GM21447 (cell line): Measurements from ENCODE around the gene CD46.
"Not testable (repeated sequence)": the region's sequence is repeated elsewhere in the genome, so short reads cannot be mapped to it uniquely, and the experiment has no call there.

Source experiments
- ATAC-seq: cut with Tn5 transposase; IDR thresholded peaks from one replicate; pipeline ENCODE4 v1.9.1; 2021; ENCODE audit not compliant: unreplicated experiment

CD46 gene

GRCh38 chr1:207751790-207752455 is at the start of gene CD46:
Gene CD46, plus strand, starts transcription at chr1:207752054. Its CDS starts 159 bp downstream, at chr1:207752213.
- peak; percentile 94 for ATAC-seq

- no peak for ATAC-seq
Measured at GRCh38 chr1:207702317-207702716, 49.5 kb upstream of the CD46 start.

GRCh38 chr1:207703712-207704111 is 48.1 kb upstream of the CD46 start:
- no peak for ATAC-seq

DNA sequence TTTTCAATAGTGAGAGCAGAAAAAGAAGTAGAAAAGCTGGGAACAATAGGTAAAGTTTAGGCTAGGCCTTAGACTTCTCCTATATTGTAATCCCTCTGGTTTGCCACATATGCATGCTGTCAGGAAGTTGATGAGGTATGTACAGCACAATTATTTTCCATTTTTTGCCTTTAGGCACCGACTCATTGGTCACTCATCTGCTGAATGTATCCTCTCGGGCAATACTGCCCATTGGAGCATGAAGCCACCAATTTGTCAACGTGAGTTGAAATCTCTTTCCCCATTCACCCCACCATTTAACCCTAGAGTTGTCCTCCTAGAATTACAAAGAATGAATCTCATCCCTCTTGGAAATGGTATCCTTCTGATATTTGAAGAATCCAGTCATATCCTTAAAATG is 43.9 kb upstream of the CD46 start:
- ATAC-seq: not testable (repeated sequence)

DNA sequence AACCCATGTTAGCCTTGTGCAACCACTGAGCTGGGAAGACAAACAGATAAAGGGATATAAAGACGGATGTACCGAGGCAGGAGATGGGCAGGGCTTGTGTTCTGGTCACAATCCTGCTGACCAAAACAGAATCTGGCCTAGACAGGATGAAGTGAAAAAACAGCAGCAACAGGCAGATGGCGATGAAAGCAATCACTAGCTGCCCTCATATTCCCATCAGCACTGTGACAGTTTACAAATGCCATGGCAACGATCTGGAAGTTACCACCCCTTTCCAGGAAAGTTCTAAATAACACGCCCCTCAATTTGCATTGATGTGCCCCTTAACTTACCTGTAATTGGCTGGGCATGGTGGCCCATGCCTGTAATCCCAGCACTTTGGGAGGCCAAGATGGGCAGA is 40.6 kb upstream of the CD46 start:
- no peak for ATAC-seq

GRCh38 chr1:207712701-207713100 is 39.2 kb upstream of the CD46 start:
- ATAC-seq: not testable (repeated sequence)

DNA sequence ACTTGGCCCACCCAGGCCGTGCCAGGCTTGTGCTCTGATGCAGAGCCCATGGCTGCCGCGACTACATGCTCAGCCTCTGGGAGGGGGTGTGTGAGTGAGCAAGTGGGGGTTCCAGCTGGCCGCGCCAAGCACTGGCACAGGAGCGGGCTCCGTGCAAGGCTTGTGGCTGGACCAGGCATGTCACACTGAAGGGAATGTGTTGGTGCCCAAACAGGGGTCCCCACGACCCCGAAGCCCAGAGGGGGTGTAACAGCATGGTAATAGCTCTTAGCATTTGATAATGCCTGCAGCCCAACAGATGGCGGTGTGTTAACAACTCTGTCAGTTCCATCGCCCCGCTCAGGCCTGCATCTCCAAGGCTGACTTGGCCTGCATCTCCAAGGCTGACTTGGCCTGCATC is 38.3 kb upstream of the CD46 start:
- ATAC-seq: no peak

DNA sequence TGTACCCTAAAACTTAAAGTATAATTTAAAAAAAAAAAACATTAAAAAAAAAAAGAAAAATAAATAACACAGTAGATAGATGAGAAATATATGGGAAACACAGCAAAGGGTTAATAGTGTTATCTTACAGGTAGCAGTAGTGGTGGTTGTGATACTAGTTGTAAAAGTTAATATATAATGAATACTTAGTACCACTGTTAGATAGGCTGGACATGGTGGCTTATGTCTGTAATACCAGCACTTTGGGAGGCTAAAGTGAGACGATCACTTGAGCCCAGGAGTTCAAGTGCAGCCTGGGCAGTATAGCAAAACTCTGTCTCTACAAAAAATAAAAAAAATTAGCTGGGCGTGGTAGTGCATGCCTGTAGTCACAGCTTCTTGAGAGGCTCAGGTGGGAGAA is 32.6 kb upstream of the CD46 start:
- ATAC-seq: no peak

DNA sequence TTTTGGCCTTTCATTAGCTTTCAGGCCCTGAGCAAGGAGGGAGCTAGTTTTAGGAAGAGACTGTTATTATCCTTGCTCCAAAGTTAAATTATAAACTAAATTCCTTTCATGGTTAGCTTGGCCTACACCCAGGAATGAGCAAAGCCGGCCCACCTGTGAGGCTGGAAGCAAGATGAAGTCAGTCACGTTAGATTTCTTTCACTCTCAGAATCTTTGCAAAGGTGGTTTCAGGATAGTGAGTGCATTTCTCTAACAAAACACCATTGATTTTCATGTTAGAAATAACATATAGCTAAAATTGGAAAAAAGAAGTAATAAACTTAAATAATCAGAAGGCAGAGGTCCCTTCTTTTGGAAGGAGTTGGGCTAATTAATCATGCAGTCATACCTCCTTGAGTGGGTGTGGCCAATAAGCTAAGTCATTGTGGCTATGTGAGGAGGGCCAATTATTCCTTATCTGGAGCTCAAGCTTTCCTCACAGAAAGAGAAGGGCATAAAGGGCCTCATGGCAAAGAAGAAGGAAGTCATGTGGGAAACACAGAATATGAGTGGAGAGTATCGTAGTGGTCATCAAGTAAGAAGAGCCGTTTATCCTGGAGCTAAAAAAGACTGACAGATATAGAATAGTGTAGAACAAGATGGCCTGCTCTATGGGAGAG is 23.5 kb upstream of the CD46 start:
- not testable (repeated sequence) for ATAC-seq

- not testable (repeated sequence) for ATAC-seq
Measured at GRCh38 chr1:207737503-207738157, 14.2 kb upstream of the CD46 start.

DNA sequence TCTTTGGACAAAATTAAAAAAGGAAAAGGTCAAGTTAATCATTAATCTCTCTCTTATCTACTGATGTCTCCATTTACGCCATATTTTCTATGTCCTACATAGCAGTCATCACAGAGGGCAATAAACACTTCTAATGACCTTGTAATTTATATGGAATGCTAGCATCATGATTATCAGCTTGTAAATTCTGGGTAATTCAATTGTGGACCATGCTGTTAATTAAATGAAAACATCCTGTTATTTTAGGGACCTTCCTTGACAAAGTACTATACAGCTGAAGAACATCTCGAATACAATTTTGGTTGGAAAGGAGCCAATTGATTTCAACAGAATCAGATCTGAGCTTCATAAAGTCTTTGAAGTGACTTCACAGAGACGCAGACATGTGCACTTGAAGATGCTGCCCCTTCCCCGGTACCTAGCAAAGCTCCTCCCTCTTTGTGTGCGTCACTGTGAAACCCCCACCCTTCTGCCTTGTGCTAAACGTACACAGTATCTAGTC is 13.6 kb upstream of the CD46 start:
- not testable (repeated sequence) for ATAC-seq

DNA sequence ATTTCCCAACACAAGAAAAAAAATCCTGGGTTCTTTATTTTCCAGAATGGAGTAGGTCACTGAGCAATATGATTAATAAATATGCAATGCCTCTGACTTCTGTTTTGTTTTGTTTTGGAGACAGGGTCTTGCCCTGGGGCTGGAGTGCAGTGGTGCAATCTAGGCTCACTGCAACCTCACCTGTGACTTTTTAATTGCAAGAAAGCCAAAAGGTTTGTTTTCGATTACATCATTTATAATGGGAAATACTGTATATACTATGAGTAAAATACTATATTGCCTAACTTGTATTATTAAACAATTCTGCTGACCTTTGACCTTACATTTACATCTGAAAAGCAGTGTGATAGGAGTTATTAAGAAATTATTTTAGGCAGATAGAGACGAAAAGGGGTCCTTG is 11.6 kb upstream of the CD46 start:
- ATAC-seq: no peak

DNA sequence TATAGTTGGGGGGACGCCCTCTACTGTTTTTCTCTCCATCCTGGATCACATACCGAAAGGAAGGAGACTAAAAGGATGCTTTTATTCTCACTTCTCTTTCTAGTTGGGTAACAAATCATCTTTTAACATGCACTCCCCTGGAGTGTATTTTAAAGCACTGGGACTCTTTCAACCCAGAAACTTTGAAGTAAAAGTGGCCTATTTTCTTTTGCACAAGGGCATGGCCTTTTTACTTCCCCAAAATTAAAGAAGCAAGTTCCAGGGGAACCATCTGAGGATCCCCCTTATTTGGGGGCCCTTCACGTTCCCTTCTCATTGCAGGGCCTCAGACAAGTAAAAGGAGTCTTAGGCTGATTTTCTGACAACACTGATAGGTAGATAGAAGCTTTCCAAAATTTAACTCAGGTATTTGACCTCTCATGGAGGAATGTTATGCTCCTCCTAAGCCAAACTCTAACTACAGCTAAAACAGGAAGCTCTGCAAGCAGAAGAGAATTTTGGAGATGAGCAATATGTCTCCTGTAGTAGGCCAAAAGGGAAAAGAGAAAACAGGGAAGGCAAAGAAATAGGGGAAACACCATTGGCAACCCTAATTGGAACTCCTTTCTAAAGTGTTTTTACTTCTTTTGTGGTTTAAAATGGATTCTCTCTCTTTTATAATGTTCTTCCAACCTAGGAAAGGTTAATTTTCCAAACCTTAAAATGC is 8.9 kb upstream of the CD46 start:
- ATAC-seq: no peak

GRCh38 chr1:207744000-207744534 is 7.8 kb upstream of the CD46 start:
- ATAC-seq: no peak

DNA sequence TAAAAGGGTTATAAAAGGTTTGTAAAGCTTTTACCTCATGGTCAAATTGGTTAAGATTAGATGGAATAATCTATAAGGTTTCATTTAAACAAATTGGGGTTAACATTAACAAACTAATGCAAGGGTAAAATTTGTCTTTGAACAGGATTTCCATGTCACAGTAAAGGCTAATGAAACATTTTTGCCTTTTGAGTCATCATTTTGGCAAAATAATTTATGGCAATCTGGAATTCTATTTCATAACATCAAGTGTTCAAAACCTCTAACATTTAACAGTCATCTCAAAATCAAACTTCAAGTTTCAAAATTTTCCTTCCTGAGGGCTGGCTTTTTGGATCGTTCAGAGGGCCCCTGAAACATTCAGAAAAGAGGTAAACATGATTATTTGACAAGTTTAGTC is 6.6 kb upstream of the CD46 start:
- no peak for ATAC-seq

DNA sequence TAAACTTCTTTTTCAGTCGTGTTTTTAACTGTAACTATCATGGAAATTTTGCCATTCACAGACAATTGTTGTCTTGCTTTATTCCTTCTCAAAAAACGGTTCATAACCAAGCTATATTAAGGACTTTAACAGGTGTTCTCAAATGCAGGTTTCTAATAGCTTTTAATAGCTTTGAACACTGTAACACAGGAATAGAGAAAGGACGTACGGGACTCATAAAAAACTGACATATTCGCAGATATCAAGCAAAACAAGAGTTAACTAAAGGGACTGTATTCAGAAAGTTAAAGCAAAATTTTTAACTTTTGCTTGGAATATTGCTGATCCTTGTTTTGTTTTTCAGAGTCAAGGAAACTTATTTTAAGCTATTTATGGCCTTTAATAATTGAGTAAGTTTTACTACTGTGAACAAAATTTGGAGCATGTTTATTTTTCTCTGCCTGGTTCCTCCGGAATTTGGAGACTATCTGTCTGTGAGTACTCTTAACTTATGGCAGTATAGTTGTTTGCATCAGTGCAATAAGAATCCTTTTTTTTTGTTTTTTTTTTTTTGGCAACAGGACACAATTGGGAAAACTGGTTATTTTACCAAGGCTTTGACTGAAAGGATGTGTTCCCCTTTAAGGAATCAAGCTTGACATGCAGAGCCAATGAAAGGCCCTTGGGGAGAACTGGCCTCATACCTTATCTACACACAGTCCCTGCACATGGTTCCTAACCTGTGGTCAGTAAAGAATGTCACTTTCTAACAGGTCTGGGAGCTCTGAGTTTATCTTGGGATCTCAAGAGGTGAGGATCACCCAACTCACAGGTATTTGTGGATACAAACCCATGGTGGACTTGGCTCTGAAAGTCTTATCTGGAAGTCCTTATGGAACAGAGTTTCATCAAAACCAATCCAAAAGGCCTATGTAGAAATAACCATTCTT is 5.8 kb upstream of the CD46 start:
- no peak for ATAC-seq

- ATAC-seq: no peak
Measured at GRCh38 chr1:207747627-207748492, 4.0 kb upstream of the CD46 start.

DNA sequence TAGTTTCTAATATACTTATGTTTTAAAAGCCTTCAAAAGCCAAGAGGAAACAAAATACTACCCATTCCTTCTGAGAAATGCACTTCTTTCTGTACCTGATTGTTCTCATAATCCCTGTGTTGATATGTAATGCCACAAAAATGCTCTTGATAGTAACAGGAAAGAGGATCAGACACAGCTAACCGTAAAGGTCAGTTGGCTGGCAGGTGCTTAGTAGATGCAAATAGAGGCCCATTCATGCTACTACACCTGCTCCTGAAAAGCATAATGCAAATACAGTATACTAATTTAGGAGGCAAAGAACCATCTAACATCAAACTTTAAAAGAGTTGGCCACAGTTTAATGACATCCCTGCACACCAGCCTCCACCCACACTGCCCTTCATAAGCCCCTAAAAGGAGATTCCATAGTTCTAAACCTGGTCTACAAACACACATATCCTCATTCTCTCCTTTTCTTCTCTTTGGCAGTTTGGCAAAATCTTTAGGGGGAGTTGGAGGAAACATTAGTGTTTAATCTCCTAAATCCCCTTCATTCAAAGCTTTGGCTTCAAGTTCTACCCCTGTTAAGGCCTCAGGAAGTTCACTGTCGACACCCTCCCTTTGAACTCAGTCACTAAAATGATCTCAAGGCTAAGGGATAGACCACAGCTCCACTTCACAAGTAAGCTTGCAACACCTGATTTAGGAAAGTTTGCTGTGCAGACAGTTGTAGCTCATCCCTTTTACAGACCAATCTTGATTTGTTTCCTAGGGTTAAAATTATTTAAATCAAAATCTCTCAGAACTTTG is 2.9 kb upstream of the CD46 start:
- ATAC-seq: no peak
